Activated CD8-positive, alpha-beta memory T cell treated with anti-CD3 and anti-CD28 coated beads, Interleukin-2, amount 50 U/mL, for 4 hours (primary cell): ENCODE results near the gene RCAN3.

Experiments used
- DNase-seq: peaks from one replicate; pipeline ENCODE4 v3.0.0-alpha.2; 2020

Gene RCAN3

GRCh38 chr1:24586970-24587820 lies 84.6 kb downstream of the RCAN3 start:
- DNase-seq: peak; percentile 42

DNA sequence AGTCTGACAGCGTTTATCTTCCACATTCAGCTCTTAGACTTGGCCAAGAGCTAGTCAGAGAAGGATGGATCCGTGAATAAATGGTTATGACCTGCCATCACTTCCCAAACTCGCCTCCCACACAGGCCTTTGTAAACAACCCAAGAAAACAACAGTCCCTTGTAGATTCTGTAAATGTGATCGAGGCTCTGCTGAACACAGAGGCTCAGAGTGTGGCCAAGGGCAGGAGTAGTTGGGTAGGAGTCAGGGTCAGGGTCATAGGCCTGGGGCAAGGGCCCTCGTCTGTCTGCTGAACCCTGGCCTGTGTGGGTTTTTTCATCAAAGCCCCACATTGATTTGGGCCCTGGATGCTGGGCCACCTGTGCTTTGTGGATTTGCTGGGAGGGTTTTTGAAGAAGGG lies 85.9 kb downstream of the RCAN3 start:
- DNase-seq: no peak

DNA sequence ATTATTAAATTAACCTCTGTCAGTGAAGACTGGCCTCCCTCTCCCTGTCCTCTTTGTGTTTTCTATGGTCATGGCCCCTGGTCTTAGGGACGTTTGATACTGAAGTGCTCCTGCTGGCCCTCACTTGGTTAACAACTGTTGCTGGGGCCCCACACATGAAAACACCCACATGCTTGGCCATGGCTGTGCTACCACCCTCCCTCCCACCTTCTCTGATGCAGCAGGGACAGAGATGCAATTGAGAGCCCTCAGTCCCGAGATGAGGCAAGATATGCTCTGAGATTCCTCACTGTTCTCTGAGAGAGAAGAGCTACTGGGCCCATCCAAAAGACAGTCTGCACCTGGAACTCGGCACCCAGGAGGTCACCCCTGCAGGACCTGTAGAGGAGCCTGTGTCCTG lies 86.6 kb downstream of the RCAN3 start:
- no peak for DNase-seq
